ENCODE measurements around the gene ZNF670. TPM values are rescaled to one million over a fixed set of nuclear protein-coding genes. Genes with fewer than 3 reads are reported as not detected.

ZNF670 gene
- total RNA-seq, 3 donors from 2014 or later, result 1.9 to 3.4 (median 2.3) TPM

DNA sequence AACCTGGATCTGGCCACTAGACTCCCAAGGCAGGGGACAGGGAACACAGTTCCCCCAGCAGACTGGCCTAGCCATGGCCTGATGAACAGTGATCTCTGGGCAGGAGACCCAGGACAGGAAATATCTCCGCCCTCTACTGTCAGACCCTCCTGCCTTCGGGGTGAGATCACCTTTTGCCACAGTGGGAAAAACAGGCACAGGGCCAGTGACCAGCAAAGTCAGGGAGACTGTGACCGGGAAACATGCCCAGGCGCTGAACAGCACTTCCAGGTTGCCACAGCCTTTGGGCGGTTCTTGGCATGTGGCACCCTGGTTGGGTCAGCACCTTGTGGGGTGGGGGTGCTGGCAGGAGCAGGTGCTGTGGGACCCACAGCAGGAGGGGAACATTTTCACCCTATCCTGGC, 34.5 kb upstream of the ZNF670 start:
- Histone ChIP-seq H3K9me3 (no peaks in the 10 kb centered on the region), H3K36me3 (ENCODE audit: low read depth) (no peaks in the 10 kb centered on the region), H3K4me1 (ENCODE audit: low read depth) (peaks cover 5% of the 10 kb centered on the region), H3K4me3 (no peak overlapping the region)
- TF ChIP-seq, protein P1, sequence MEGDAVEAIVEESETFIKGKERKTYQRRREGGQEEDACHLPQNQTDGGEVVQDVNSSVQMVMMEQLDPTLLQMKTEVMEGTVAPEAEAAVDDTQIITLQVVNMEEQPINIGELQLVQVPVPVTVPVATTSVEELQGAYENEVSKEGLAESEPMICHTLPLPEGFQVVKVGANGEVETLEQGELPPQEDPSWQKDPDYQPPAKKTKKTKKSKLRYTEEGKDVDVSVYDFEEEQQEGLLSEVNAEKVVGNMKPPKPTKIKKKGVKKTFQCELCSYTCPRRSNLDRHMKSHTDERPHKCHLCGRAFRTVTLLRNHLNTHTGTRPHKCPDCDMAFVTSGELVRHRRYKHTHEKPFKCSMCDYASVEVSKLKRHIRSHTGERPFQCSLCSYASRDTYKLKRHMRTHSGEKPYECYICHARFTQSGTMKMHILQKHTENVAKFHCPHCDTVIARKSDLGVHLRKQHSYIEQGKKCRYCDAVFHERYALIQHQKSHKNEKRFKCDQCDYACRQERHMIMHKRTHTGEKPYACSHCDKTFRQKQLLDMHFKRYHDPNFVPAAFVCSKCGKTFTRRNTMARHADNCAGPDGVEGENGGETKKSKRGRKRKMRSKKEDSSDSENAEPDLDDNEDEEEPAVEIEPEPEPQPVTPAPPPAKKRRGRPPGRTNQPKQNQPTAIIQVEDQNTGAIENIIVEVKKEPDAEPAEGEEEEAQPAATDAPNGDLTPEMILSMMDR (IDR thresholded peaks at IDR 0.05), result no peak
- intact Hi-C loops (cut with DNase I, micrococcal nuclease), result no loop called here
- DNase-seq (no peak), ATAC-seq (no peak)

DNA sequence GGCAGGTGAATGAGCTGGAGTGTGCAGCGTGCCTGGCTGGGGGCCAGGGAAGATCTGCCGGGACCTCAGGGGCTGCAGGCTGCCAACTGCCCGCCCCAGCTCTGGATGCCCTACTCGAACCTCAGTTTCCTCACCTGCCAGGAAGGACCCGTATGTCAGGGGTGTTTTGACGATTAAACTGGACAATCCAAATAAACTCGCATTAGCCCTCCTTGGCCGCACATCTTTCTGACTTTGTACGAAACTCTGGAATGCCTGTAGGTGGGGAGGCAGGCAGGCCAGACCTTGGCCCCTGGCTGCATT, 33.8 kb upstream of the ZNF670 start:
- Histone ChIP-seq H3K9me3 (no peaks in the 10 kb centered on the region), H3K36me3 (ENCODE audit: low read depth) (no peaks in the 10 kb centered on the region), H3K4me3 (no peak overlapping the region), H3K4me1 (ENCODE audit: low read depth) (peaks cover 5% of the 10 kb centered on the region)
- ATAC-seq (peak; percentile 38), DNase-seq (no peak)
- TF ChIP-seq, protein P1 (IDR thresholded peaks at IDR 0.05), result no peak
- intact Hi-C loops (cut with DNase I, micrococcal nuclease), result no loop called here

DNA sequence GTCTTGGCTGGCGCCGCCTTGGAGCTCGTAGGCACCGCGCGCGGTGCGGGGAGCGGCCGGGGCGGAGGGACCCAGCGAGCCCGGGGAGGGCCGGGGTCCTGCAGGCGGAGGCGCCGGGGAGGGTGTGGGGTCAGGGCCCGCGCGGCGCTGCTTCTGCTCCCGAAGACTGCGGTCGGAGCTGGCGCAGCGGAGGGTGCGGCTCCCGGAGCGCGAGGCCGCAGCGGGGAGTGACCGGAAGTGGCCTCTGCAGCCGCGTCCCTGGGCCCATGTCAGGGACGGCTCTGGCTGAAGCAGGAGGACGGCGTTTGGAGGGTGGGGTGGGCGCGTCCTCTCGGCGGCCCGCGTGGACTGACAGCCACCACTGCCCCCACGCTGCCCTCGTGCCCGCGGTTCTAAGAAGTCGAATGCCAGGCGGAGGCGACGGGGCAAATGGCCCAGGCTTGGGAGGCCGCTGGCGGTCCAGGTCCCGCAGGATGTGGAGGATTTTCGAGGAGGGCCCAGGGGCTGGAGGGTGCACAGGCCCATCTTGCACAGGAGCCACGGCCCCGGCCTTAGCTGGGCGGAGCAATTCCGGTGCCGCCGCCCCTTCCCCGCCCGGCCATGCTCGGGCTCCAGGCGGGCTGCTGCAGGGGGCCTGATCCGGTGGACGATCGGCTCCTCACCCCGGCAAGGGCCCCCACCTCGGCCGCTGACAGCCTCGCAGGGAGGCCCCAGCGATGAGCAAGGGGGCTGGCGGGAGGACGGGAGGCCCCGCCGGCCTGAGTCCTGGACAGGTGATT, 33.3 kb upstream of the ZNF670 start:
- H3K36me3 ChIP-seq (ENCODE audit: low read depth), result no peaks in the 10 kb centered on the region
- ATAC-seq (peak; percentile 94), DNase-seq (peak; percentile 69 to 79 (median 79))
- H3K4me1 ChIP-seq (ENCODE audit: low read depth), result peaks cover 5% of the 10 kb centered on the region
- TF ChIP-seq, protein P1 (IDR thresholded peaks at IDR 0.05), result no peak
- intact Hi-C loops (cut with DNase I, micrococcal nuclease), result no loop called here
- no peaks in the 10 kb centered on the region for H3K9me3 ChIP-seq
- H3K4me3 ChIP-seq, result peak overlapping the region; percentile 56

DNA sequence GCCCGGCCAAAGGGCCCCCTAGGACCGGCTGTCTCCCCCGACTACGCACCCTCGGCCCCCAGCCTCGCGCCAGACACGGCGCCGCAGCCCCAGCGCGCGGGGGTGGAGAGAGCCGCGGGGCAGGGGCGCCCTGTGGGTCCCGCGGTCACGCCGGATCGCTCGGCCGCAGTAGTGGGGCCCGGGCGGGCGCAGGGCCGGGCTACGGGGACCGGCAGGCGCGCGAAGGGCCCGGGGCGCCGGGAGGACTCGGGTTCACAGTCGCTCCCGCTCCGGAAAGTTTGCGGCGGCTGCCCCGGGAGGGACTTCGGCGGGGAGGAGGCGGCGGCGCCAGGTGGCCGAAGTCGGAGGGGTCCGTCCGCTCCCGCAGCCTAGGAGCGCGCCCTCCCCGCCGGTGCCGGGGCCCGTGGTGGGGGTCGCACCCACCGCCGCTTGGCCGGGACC, 32.7 kb upstream of the ZNF670 start:
- DNase-seq (peak in 1 of 3 donors; percentile 58), ATAC-seq (peak; percentile 55)
- no peaks in the 10 kb centered on the region for H3K9me3 ChIP-seq
- peaks cover 5% of the 10 kb centered on the region for H3K4me1 ChIP-seq (ENCODE audit: low read depth)
- TF ChIP-seq, protein P1 (IDR thresholded peaks at IDR 0.05), result no peak
- no peaks in the 10 kb centered on the region for H3K36me3 ChIP-seq (ENCODE audit: low read depth)
- H3K4me3 ChIP-seq, result peak overlapping the region; percentile 56
- intact Hi-C loops (cut with DNase I, micrococcal nuclease), result no loop called here

DNA sequence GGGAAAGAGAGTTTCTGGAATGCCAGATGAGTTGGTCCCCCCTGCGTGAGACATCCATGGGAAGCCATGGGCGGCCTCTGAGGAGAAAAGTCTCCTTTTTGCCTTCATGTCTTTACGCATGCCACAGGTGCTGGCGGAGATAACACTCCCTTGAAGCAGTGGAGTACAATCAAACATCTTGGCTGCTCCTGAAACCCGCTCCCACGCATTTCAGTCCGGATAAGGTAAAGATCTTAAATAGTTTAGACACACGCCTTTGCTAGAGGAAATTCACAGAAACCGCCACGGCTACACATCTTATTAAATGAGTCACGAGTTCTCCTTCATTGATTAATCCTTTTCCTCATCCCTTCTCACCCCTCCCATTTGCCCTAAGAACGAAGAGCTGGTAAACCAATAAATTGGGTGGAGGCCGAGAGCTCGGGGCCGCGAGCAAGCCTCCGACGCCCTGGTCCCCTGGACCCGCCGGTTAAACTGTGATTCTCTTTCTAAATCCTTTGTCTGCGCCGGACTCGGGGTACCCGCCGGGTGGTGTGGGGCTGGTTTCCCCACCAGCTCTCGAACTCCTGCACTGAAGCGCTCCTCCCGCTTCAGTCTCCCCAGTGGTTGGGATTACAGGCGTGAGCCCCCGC, 32.1 kb upstream of the ZNF670 start:
- peaks cover 5% of the 10 kb centered on the region for H3K4me1 ChIP-seq (ENCODE audit: low read depth)
- no peak for DNase-seq
- ATAC-seq, result peak; percentile 4
- intact Hi-C loops (cut with DNase I, micrococcal nuclease), result no loop called here
- TF ChIP-seq, protein P1 (IDR thresholded peaks at IDR 0.05), result no peak
- H3K9me3 ChIP-seq, result no peaks in the 10 kb centered on the region
- H3K4me3 ChIP-seq, result peak overlapping the region; percentile 56
- no peaks in the 10 kb centered on the region for H3K36me3 ChIP-seq (ENCODE audit: low read depth)
